IPS-18c (cell line): Measurements from ENCODE around the gene CYFIP1.

ENCODE experiments used
- H3K4me3 ChIP-seq: 2 replicates; pipeline ENCODE4 v1.7.0; 2013; ENCODE audit warnings: low read depth, mild to moderate bottlenecking, low read length, moderate library complexity; ENCODE audit not compliant: insufficient read depth
- H3K9me3 ChIP-seq: one replicate; pipeline ENCODE4 v1.6.1; 2013; ENCODE audit warnings: mild to moderate bottlenecking, low read length, moderate library complexity; ENCODE audit not compliant: control insufficient read depth, insufficient read depth

The CYFIP1 gene

DNA sequence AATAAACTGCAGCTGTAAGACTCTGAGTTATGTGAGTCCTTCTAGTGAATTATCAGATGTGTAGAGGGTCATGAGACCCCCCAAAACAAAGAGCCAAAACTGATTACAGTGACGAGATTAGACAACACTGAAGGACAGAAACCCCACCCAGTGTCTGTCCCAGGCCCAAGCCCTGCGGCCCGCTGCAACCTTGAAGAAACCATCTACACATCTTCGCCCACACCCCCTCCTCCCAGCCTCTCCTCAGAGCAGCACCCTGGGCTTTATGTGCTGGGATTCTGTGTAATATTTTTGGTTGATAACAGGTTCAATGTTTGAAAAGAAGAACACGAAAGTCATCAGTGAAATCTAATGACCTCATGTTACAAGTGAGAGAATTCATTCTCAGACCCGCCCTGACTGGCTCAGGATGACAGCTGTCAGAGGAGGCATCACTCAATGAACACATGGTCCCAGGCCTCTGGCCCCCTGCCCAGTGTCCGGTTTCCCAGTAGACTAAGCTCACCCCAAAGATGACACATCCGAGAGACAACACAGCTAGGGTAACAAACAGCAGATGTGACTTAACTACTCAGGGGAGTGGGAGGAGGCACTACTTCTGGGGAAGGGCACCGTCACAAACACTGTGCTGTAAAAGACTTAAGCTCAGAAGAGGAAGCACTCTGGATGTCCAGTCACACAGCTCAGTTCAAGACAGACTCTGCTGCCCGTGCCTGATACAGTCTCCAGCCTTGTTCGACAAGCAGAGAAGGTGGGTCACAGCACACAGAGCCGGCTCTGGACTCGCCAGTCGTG is 92.8 kb downstream of the CYFIP1 start:
- H3K9me3 ChIP-seq, result no peaks in the 10 kb centered on the region
- no peak overlapping the region for H3K4me3 ChIP-seq

DNA sequence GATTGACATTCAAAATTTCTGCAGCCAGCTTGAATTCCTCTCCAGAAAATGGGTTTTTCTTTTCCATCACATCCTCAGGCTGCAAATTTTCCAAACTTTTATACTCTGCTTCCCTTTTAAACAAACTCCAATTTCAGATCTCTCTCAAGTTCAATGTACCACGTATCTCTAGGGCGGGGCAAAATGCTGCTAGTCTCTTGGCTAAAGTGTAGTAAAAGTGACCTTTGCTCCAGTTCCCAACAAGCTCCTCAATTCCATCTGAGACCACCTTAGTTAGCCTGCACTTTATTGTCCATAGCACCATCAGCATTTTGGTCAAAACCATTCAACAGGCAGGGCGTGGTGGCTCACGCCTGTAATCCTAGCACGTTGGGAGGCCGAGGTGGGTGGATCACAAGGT is 95.0 kb downstream of the CYFIP1 start:
- Histone ChIP-seq H3K4me3 (no peak overlapping the region), H3K9me3 (no peaks in the 10 kb centered on the region)

DNA sequence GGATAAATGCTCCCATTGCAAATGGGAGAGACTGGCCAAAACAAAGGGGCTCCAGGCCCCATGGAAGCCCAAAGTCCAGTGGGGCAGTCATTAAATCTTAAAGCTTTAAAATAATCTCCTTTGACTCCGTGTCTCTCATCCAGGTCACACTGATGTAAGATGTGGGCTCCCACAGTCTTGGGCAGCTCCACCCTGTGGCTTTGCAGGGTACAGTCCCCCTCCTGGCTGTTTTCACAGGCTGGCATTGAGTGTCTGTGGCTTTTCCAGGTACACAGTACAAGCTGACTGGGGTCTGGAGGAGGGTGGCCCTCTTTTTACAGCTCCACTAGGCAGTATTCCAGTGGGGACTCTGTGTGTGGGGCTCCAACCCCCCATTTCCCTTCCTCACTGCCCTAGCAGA is 95.8 kb downstream of the CYFIP1 start:
- Histone ChIP-seq H3K9me3 (no peaks in the 10 kb centered on the region), H3K4me3 (no peak overlapping the region)

GRCh38 chr15:22883196-22883595 is 97.0 kb downstream of the CYFIP1 start:
- no peaks in the 10 kb centered on the region for H3K9me3 ChIP-seq
- no peak overlapping the region for H3K4me3 ChIP-seq

GRCh38 chr15:22881739-22882440 is 98.3 kb downstream of the CYFIP1 start:
- Histone ChIP-seq H3K4me3 (no peak overlapping the region), H3K9me3 (no peaks in the 10 kb centered on the region)

DNA sequence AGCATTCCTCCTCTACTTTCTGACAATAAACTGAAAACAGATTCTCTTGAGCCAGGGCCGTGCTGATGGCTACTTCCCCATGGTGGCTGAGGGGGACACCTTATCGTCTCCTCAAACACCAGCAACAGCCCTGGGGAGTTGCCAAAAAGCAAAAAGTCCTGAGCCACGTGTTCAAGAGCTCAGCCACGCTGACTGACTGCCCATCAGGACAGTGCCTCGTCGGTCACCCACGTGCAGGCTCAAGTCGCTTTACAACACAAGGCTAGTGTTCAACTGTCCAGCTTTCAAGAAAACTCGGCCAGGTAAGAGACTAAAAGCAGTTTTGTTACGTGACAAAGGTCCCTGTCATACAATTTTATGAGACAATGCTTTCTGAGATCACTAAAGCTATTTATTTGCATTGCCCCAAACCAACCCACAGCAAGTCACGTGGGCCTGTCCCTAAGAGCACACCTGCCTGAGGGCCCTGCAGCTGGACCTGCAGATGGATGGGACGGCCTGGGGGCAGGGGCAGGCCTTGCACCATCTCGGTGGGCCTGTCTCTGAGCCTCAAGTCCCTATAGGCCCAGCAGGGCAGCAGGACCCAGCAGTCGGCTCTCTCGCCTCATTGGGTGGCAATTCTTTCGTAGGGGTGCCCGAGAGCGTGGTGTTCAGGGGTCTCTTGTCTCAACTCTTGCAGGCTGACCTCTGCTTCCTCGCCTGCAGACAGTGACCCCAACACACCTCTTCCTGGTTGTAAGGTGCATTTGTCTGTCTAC is 99.0 kb downstream of the CYFIP1 start:
- no peak overlapping the region for H3K4me3 ChIP-seq
- no peaks in the 10 kb centered on the region for H3K9me3 ChIP-seq

- Histone ChIP-seq H3K4me3 (no peak overlapping the region), H3K9me3 (no peaks in the 10 kb centered on the region)
Observed at GRCh38 chr15:22880068-22880980, 99.8 kb downstream of the CYFIP1 start.

- Histone ChIP-seq H3K4me3 (no peak overlapping the region), H3K9me3 (no peaks in the 10 kb centered on the region)
Observed at GRCh38 chr15:22878103-22878502, 102.1 kb downstream of the CYFIP1 start.

GRCh38 chr15:22877607-22878006 is 102.6 kb downstream of the CYFIP1 start:
- no peaks in the 10 kb centered on the region for H3K9me3 ChIP-seq
- no peak overlapping the region for H3K4me3 ChIP-seq

DNA sequence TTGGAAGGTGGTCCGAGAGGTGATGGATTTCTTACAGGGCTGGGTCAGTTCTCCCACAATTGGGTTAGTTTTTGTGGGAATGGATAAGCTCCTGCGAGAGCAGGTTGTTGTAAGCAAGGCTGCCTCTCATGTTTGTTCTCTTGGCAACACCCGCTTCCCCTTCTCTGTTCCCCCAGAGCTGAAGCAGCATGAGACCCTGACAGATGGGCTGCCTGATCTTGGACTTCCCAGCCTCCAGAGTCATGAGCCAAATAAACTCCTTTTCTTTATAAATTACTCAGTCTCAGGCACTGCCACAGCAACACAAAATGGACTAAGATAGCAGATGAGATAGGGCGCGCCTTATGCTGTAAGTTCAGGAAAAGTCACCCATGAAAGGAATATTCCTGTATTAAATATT is 103.1 kb downstream of the CYFIP1 start:
- Histone ChIP-seq H3K9me3 (no peaks in the 10 kb centered on the region), H3K4me3 (no peak overlapping the region)

GRCh38 chr15:22874966-22875365 is 105.2 kb downstream of the CYFIP1 start:
- H3K4me3 ChIP-seq, result no peak overlapping the region
- H3K9me3 ChIP-seq, result no peaks in the 10 kb centered on the region

DNA sequence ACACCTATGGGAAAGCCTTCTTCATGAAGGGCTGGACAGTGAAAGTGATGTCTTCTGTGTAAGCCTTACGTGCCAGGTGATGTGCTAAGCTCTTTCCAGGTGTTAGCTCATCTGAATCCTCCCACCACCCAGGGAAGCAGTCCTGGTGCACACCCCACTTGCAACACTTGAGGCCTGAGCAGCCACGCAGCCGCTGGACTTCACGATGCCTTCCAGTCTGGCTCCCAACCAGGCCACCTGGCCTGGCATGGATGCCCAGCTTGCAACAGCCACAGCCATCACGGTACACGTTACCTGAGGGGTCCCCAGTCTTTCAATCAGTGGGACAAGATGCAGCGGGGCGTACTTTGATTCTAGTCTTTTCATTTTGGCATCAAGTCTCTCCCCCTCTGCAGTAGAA is 105.9 kb downstream of the CYFIP1 start:
- no peaks in the 10 kb centered on the region for H3K9me3 ChIP-seq
- H3K4me3 ChIP-seq, result no peak overlapping the region

DNA sequence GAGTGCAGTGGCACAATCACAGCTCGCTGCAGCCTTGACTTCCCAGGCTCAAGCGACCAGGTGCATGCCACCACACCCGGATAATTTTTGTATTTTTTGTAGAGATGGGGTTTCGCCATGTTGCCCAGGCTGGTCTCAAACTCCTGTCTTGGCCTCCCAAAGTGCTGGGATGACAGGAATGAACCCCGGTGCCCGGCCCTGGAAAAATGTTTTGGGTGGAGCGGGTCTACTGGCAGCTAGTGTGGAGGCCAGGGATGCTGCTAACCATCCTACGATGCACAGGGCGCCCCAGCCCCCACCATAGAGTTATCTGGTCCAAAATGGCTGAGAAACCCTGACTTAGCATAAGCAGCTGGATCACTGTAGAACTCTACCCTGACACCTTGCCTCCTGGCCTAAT is 106.3 kb downstream of the CYFIP1 start:
- Histone ChIP-seq H3K4me3 (no peak overlapping the region), H3K9me3 (no peaks in the 10 kb centered on the region)

DNA sequence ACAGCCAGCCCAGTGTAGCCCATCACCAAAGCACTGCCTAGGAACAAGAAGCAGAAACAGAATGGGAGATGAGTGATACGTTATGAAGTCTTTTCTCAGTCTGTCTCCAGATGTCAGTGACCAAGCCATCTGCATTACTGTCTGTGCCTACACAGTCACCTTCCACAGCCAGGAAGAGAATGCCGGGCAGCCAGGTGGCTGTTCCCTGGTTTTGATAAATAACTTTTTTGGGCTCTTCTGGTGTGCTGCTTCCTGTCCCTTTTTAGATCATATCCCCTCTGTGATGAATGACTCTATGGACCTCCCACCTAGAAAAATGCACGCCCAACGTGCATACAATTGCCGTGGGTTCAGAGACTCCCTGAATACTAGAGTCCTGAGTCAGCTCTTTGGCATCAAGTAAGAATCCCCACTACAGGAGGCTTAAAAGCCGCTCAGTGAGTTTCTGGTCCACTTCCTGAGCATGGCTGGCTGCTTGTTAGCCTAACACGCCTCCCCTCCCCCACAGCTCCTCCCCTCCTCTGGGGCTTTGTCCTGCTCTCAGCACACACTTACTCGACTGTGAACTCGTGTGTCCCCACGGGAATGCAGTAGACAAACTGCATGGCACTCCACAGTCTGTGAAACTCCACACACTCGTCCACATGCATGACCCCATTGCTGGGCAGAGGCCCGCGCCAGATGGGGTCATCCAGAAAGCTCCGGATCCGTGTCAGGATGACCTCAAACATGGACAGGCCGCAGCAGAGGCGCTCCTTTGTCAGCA is 107.0 kb downstream of the CYFIP1 start:
- Histone ChIP-seq H3K4me3 (no peak overlapping the region), H3K9me3 (no peaks in the 10 kb centered on the region)

DNA sequence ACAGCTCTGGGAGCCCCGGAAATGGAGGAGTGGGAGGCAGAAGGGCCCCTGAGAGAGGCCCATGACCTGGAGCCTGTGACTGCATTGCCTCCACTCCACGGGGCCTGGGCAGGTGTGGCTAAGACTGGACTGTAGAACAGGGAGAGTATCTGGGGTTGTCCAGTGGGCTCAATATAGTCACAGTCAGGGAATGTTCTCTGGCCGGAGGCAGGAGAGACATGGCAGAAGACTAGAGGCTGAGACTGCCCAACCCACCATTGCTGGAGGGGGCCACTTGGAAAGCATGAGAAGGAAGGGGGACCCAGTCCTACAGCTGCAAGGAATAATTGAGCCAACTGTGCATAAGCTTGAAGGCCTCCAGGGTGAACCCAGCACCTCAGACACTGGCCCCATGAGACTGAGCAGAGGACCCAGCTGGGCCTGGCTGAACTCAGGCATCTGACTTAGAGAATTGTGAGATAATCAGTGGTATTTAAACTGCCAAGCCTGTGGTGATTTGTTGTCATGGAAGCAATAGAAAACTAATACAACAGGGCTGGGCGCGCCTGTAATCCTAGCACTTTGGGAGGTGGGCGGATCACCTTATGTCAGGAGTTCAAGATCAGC is 108.6 kb downstream of the CYFIP1 start:
- Histone ChIP-seq H3K9me3 (no peaks in the 10 kb centered on the region), H3K4me3 (no peak overlapping the region)

GRCh38 chr15:22870865-22871264 is 109.3 kb downstream of the CYFIP1 start:
- Histone ChIP-seq H3K4me3 (no peak overlapping the region), H3K9me3 (no peaks in the 10 kb centered on the region)
